ENCODE data around the gene C5AR2.
A peak's percentile ranks its signal among the peaks of the same experiment; 100 is the strongest.
"Not testable (repeated sequence)": the region's sequence is repeated elsewhere in the genome, so short reads cannot be mapped to it uniquely, and the experiment has no call there.

C5AR2 gene

DNA sequence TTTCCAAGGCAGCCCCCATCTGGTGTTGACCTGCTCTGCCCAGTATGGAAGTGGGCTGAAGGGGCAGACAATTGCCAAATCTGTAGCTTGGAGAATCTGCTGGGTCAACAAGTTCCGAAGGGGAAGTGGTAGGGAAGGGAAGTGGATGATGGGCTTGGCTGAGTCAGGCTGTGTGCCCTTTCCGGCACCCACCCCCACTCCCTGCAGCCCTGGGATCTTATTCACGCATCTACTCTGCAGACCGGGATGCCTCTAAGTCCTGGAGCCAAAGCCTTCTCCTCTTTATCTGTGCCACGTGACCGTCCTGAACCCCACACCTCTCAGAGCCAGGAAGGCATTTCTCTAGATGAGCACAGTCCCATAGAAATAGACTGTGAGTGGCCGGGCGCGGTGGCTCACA is 7.5 kb upstream of the C5AR2 start:
- no peak for DNase-seq

DNA sequence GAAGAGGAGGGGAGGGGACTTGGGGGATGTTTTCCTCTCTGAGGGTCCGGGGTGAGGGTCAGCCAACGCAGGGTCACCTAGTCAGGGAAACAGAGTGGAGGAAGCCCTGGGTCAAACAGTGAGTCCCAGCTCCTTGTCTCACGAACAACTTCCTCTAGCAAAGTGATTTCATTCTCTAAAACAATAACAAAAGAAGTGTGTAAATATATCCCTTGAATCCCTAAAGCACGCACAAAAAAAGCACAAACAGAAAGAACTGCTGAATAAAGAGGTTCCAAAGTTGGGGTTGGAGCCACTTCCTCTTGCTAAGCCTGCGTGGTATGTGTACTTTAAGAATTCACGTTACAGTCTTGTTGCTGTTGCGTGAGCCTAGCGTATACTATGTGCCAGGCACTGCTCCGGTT is 1.5 kb upstream of the C5AR2 start:
- DNase-seq: no peak

DNA sequence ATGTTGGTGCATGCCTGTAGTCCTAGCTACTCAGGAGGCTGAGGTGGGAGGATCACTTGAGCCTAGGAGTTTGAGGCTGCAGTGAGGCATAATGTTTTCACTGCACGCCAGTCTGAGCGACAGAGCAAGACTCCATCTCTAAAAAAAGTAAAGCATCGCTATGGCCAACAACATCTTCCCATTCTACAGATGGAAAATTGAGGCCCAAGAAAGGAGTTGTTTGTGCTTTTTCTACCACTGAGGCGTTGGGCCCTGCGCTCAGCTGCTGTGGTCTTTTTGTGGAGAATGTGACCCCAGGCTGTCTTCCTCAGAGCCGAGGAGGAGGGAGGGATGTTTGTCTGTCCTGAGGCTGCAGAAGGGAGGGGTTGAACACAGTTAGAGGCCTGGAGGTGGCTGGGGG is 485 bp upstream of the C5AR2 start:
- DNase-seq: no peak

DNA sequence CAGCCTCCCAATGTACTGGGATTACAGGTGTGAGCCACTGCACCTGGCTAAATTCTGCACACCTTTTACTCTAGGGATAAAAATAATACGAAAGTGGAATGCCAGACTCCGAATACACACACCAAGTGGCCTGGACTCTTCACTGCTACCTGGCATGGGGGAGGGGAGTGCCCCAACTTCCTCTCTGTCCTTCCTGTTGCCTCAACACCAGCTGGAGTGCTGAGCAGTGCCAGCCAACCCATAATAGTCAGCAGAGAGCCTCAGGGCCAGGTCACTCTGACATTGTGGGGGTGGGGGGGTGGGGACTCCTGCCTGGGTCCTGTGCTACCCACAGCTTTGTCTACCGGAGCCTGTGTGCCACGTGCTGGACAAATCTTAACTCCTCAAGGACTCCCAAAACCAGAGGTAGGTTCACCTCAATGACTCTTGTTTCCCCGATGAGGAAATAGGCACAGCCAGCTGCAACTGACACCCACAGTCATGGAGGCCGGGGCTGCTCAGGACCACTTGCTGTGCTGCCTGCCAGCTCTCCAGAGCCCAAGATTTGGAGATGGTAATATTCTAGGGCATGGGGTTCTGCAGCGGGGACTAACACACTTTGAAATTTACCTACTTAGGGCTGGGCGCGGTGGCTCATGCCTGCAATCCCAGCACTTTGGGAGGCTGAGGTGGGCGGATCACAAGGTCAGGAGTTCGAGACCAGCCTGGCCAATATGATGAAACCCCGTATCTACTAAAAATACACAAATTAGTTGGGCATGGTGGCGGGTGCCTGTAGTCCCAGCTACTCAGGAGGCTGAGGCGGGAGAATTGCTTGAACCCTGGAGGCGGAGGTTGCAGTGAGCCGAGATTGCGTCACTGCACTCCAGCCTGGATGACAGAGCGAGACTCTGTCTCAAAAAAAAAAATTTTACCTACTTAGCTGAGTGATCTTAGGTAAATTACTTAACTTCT is 5.1 kb downstream of the C5AR2 start:
- peak; percentile 39 for DNase-seq

DNA sequence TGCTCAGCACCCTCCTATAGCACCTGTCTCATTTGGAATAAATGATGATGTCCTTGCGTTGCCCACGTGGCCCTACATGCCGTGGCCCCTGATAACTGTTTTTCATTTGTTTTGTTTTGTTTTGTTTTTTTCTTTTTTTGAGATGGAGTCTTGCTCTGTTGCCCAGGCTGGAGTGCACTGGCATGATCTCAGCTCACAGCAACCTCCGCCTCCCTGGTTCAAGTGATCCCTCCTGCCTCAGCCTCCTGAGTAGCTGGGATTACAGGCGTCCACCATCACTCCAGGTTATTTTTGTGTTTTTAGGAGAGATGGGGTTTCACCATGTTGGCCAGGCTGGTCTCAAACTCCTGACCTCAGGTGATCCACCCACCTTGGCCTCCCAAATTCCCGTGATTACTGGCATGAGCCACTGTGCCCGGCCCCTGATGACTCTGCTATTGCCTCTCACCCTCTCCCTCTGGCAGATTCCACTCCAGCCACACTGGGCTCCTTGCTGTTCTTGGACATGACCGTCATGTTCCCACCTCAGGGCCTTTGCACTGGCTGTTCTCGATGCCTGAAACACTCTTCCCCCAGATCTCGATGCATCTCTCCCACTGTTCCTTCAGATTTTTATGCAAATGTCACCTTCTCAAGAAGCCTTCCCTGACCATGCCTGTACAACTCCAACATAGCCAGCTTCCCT is 7.4 kb downstream of the C5AR2 start:
- no peak for DNase-seq

DNA sequence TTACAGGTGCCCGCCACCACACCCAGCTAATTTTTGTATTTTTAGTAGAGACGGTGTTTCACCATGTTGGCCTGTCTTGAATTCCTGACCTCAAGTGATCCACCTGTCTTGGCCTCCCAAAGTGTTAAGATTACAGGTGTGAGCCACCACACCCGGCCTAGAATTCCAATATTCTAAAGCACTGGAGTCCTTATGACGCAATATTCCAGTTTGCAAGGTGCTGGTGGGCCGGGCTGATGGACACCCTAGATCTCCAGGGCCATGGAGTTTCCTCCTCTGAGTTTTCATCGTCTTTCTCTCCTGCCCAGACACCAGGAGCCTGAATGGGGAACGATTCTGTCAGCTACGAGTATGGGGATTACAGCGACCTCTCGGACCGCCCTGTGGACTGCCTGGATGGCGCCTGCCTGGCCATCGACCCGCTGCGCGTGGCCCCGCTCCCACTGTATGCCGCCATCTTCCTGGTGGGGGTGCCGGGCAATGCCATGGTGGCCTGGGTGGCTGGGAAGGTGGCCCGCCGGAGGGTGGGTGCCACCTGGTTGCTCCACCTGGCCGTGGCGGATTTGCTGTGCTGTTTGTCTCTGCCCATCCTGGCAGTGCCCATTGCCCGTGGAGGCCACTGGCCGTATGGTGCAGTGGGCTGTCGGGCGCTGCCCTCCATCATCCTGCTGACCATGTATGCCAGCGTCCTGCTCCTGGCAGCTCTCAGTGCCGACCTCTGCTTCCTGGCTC is 8.7 kb downstream of the C5AR2 start:
- DNase-seq: no peak

DNA sequence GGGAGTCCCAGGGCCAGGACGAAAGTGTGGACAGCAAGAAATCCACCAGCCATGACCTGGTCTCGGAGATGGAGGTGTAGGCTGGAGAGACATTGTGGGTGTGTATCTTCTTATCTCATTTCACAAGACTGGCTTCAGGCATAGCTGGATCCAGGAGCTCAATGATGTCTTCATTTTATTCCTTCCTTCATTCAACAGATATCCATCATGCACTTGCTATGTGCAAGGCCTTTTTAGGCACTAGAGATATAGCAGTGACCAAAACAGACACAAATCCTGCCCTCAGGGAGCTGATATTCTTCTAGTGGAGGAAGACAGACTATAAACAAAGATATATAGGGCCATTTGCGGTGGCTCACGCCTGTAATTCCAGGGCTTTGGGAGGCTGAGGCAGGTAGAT is 9.8 kb downstream of the C5AR2 start:
- DNase-seq: no peak

DNA sequence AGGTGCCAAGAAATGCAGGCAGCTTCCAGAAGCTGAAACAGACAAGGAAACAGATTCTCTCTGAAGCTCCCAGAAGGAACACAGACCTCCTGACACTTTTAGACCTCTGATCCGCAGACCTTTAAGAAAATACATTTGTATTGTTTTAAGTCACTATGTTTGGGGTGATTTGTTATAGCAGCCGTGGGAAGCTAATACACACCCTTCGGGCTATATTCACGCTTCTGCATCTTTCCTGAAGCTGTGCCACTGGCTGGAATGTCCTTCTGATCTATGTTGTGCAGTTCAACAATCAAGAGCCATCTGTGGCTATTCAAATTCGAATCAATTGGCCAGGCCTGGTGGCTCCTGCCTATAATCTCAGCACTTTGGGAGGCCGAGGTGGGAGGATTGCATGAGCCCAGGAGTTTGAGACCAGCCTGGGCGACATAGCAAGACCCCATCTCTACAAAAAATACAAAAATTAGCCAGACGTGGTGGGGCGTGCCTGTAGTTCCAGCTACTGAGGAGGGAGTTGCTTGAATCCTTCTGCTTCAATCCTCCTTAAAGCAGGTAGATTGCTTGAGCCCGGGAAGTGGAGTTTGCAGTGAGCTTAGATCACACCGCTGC is 11.3 kb downstream of the C5AR2 start:
- no peak for DNase-seq

DNA sequence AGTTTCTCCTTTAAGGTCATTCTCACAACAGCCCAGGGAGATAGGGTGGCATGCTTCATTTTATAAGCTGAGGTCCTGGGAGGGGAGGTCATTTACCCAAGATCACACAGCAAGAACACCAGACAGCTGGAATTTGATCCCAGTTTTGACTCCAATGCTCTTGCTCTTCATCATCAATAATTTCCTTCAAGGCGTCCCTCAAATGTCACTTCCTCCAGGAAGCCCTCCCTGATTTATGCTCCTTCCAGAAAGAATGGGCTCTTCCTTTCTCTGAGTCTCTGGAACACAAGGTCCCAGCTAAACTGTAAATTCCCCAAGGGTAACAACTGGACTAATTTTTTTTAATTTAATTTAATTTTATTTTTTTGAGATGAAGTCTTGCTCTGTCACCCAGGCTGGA is 12.4 kb downstream of the C5AR2 start:
- DNase-seq: no peak

DNA sequence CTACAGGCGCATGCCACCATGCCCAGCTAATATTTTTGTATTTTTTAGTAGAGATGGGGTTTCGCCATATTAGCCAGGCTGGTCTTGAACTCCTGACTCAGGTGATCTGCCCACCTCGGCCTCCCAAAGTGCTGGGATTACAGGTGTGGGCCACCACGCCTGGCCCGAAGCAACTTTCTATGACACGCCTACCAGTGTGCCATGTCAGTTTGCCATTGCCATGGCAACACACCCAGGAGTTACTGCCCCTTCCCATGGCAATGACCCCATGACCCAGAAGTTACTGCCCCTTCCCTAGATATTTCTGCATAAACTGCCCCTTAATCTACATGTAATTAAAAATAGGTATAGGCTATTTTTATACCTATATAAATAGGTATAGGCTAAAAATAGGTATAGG is 14.0 kb downstream of the C5AR2 start:
- not testable (repeated sequence) for DNase-seq

DNA sequence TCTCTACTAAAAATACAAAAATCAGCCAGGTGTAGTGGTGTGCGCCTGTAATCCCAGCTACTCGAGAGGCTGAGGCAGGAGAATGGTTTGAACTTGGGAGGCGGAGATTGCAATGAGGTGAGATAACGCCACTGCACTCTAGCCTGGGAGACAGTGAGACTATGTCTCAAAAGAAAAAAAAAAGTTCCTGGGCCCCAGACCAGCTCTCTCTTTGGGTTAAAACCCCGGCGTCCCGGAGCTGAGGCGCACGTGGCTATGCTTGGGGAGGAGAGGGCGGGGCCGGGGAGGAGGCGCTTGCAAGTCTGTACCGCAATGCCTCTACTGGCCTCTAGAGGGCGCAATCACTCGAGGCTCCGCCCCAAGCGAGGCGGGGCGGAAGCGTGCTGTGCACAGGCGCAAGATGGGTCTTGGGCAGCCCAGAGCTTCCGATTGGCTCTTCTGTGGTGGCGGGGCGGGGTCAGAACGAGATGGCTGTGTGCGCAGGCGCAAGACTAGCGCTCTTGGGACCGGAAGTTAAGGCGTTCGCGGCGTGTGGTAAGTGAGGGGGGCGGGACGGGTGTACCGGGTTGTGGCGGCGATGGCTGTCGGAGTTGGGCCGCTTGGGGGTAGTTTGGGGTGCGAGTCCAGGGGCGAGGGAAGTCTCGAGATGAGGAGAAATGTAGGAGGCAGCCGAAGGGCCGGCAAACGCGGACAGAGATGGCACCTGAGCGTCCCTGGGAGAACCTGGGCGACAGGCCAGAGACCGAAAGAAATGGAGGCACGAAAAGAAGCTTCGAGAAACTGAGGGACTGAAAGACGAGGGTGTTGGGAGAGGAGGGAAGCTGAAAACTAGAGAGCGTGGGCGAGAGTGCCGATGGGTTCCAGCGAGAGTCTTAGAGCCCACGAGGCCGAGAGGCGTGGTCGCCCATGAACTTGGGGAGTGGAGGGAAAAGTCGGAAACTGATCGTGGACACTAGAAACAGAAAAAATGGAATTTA is 17.1 kb downstream of the C5AR2 start, which contains the start of gene DHX34:
Gene DHX34, plus strand, starts transcription at position 497 of the 977 bp plus-strand sequence. CDS start 3,716 bp downstream, outside the sequence.
- peak; percentile 100 for DNase-seq

DNA sequence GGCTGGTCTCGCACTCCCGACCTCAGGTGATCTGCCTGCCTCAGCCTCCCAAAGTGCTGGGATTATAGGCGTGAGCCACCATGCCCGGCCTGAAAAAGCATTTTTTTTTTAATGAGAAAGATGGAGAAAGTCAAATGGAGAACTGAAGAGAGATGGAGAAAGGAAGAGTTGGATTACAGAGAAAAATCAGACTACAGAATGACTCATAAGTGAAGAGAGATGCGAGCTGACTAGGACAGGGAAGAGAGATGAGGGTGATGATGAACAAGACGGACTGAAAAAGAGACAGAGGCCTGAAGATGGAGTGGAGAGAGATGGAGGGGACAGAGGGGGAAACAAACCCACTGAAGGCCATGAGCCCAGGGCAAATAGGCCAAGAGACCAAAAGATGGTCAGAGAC is 18.7 kb downstream of the C5AR2 start:
- no peak for DNase-seq

DNA sequence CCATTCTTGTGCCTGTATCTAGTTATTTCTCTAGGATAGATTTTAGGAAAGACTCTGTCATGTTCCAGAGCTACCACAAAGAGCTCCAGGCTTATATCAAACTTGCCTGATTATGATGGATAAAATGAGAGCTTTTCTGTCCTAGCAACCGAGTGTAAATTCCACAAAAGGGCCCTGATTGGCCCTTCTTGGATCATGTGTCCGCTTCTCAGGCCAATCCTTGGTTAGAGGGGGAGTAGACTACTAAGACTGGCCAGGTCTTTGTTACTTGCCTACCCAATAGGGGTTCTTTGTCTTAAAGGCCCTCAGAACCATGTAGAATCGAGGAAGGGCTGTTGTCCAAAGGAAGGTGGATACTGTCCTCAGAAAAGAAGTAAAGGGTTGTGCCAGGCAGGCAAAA is 19.6 kb downstream of the C5AR2 start:
- peak; percentile 5 for DNase-seq

DNA sequence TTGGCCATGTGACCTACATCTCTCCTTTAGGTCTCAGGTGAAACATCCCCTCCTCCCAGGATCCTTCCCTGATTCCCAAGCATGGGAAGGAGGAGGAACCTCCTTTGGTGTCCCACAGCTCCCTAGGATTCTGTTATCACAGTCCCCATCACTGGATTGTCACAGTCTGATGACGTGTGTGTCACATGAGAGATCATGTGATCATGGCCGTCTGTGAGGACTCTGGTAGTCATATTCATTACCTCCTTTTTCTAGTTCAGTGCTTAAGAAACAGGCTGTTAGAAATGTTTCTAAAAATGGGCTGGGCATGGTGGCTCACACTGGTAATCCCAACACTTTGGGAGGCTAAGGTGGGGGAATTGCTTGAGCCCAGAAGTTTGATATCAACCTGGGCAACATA is 20.1 kb downstream of the C5AR2 start:
- no peak for DNase-seq

DNA sequence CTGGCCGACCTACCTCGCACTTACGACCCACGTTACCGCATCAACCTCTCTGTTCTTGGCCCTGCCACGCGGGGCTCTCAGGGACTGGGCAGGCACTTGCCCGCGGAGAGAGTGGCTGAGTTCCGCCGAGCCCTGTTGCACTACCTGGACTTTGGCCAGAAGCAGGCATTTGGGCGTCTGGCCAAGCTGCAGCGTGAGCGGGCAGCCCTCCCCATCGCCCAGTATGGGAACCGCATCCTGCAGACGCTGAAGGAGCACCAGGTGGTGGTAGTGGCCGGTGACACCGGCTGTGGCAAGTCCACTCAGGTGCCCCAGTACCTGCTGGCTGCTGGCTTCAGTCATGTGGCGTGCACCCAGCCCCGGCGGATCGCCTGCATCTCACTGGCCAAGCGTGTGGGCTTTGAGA is 21.3 kb downstream of the C5AR2 start:
- DNase-seq: no peak

DNA sequence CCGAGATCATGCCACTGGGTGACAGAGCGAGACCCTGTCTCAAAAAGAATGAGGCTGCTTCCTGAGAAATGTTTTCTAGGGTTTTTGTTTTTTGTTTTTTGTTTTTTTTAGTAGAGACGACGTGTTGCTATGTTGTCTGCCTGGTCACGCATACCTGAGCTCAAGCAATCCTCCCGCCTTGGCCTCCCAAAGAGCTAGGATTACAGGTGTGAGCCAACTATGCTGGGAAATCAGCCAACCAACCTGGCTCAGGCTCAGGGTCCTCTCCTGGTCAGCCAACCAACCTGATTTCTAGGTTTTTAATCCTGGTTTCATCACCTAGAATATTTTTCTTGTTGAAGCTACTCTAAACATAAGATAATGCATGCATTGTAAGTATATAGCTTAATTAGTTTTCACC is 24.9 kb downstream of the C5AR2 start:
- DNase-seq: no peak

DNA sequence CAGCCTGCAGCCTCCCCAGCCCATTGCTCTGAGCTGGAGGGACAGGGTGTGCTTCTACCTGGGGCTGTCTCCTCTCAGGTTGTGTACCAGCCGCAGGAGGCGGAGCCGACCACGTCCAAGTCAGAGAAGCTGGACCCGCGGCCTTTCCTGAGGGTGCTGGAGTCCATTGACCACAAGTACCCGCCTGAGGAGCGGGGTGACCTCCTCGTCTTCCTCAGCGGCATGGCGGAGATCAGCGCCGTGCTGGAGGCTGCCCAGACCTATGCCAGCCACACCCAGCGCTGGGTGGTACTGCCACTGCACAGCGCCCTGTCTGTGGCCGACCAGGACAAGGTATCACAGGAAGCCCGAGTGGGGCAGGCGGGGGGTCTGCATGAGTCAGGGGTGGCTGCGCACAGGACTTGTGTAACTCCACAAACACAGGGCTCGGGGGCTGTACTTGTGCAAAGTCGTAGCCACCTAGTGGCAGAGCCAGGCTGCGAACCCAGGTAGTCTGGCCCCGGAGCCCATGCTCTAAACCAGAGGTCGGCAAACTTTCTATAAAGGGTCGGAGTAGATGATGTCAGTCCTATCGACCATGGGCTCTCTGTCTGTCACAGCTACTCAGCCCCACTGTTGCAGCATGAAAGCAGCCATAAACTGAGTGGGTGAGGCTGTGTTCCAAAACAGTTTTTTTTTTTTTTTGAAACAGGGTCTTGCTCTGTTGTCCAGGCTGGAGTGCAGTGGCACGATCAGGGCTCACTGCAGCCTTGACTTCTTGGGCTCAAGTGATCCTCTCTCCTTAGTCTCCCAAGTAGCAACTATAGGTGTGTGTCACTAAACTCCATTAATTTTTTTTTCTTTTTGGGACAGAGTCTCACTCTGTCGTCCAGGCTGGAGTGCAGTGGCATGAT is 26.1 kb downstream of the C5AR2 start:
- no peak for DNase-seq

DNA sequence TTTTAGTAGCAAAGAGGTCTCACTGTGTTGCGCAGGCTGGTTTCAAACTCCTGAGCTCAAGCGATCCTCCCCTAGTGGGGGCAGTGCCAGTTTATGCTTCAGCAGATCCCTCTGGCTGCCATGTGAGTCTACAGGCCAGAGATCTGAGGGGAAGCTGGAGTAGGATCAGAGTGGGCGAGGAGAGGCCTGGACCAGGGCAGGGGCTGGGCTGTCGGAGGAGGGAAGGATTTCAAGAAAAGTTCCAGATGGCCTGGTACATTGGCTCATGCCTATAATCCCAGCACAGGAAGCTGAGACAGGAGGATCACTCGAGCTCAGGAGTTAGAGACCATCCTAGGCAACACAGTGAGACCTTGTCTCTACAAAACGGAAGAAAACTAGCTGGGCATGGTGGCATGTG is 27.0 kb downstream of the C5AR2 start:
- no peak for DNase-seq

DNA sequence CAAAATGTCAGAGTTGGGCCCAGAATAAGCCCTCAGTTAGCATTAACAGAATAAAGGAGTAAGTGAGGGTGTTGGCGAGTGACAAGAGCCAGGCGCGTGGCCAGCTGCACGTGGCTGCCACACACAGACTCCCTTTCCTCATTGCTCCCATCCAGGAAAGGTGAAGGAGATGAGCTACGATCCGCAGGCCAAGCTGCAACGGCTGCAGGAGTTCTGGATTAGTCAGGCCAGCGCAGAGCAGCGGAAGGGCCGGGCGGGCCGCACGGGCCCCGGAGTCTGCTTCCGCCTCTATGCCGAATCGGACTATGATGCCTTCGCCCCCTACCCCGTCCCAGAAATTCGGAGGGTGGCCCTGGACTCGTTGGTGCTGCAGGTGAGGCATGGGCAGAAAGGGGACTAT is 30.3 kb downstream of the C5AR2 start:
- no peak for DNase-seq

DNA sequence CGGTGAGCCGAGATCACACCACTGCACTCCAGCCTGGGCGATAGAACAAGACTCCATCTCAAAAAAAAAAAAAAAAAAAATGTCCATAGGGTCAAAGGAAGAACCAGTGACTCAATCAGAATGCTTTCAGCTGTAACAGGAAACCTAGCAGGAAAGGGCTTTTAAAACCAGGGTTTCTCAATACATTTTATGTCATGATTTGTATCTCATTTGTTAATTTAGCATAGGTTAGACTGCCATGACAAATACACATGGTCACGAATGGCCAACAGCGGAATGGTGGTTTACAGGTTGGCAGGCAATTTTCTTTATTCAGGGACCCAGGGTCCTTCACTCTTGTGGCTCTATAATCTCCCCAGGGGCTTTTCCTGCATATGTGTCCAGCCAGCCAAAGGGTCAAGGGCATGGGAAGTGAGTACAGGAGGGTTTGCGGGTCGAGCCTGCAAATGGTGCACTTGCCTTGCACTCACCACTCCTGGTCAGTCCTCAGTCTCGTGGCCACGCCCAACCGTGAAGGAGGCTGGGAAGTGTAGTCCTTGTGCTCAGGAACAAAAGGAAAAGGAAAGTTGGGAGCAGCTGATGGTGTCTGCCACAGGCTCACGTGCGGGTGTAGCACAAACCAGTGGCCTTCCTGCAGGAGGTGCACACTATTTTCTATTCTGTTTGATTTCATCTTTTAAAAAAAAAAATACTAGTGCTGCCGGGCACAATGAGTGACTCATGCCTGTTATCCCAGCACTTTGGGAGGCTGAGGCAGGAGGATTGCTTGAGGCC is 32.0 kb downstream of the C5AR2 start:
- DNase-seq: no peak

Data from CD4-positive, alpha-beta T cell treated with Interleukin-12 subunit alpha and Interleukin-12 subunit beta, for 1 hour (primary cell).